GM12878 (cell line): ENCODE measurements around the gene MOCOS.

Experiments
- CBFB ChIP-seq: IDR thresholded peaks from 2 replicates; pipeline ENCODE4 v1.6.1; 2016; ENCODE audit warnings: antibody characterized with exemption, low read depth
- TF ChIP-seq, protein P1 (sequence below), 3 experiments: IDR thresholded peaks in 2 of 3; conservative IDR thresholded peaks in 1 of 3; 2 replicates each; pipeline ENCODE4 v1.5.1; 2011; ENCODE audit warnings: low read depth in 3 of 3, low read length in 3 of 3, mild to moderate bottlenecking in 3 of 3, control low read depth in 2 of 3, moderate library complexity in 2 of 3, inconsistent platforms in 1 of 3, mixed read lengths in 1 of 3; ENCODE audit not compliant: control insufficient read depth in 2 of 3, insufficient read depth in 1 of 3; ENCODE audit errors: extremely low read depth in 1 of 3

DNA sequence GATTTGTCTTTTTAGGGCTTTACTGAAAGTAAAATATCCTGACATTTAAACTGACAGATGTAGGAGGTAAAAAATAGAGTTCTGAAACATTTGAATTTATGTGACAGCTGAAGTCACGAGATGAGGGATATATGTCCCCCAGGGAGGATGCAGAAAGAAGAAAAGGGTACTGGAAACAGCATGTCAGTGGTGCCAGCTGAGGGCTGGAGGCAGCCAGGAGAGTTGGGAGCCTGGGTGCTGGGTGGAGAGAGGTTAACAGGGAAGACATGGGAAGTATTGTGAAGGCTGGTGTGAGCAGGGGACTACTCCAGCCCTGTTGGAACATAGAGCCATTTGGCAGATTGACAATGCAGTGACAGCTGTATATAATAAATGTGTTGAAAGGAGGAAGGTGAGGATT lies 11.8 kb upstream of the MOCOS start:
- TF ChIP-seq, protein P1, sequence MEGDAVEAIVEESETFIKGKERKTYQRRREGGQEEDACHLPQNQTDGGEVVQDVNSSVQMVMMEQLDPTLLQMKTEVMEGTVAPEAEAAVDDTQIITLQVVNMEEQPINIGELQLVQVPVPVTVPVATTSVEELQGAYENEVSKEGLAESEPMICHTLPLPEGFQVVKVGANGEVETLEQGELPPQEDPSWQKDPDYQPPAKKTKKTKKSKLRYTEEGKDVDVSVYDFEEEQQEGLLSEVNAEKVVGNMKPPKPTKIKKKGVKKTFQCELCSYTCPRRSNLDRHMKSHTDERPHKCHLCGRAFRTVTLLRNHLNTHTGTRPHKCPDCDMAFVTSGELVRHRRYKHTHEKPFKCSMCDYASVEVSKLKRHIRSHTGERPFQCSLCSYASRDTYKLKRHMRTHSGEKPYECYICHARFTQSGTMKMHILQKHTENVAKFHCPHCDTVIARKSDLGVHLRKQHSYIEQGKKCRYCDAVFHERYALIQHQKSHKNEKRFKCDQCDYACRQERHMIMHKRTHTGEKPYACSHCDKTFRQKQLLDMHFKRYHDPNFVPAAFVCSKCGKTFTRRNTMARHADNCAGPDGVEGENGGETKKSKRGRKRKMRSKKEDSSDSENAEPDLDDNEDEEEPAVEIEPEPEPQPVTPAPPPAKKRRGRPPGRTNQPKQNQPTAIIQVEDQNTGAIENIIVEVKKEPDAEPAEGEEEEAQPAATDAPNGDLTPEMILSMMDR (IDR thresholded peaks at IDR 0.05 in 2 of 3, conservative IDR thresholded peaks at IDR 0.05 in 1 of 3; ENCODE audit: control insufficient read depth in 2 of 3, extremely low read depth in 1 of 3, insufficient read depth in 1 of 3, low read depth in 3 of 3, low read length in 3 of 3), result no peak
- TF ChIP-seq CBFB, result no peak
